Endothelial cell of umbilical vein (primary cell): ENCODE results near the gene PYGB. TPM values are rescaled to one million over a fixed set of nuclear protein-coding genes. Genes with fewer than 3 reads are reported as not detected.

ENCODE experiments used
- BruUV-seq: library from RNA; stranded (reverse); fragments of 400-500 nt; replicated peaks from 2 replicates; lab custom pipeline; 2021; lab: Mats Ljungman, UMichigan
- CTCF ChIA-PET: fragments of 300-600, 350-600 bp; sonication (Branson Sonifier 250); formaldehyde crosslinking; loops from one replicate; lab custom pipeline; 2021; ENCODE audit warnings: antibody characterized with exemption, inconsistent platforms; lab: Charles Lee
- POLR2A ChIA-PET: fragments of 300-600, 350-600 bp; sonication (Branson Sonifier 250); formaldehyde crosslinking; loops from one replicate; lab custom pipeline; 2021; ENCODE audit warnings: antibody characterized with exemption, inconsistent platforms; lab: Charles Lee
- DNase-seq: peaks from one replicate; pipeline ENCODE4 v3.0.0-alpha.2; 2011; ENCODE audit warnings: low read depth, low spot score
- FAIRE-seq: peaks from 2 replicates; lab custom pipeline; 2011; peaks lifted over from hg19 to GRCh38; lab: Jason Lieb, UNC
- H2AFZ ChIP-seq: 2 replicates; pipeline ENCODE4 v1.6.0; 2012; ENCODE audit warnings: low read depth, low read length, control low read depth, inconsistent platforms
- H3K27ac ChIP-seq: 2 replicates; pipeline ENCODE4 v1.5.1; 2011; ENCODE audit warnings: low read depth, mild to moderate bottlenecking, control low read depth, low read length, moderate library complexity; ENCODE audit not compliant: insufficient read depth
- H3K27me3 ChIP-seq, 2 experiments: 2 replicates each; pipeline versions ENCODE4 v1.6.0 to v1.6.1; 2011; ENCODE audit warnings: low read length in 2 of 2, mixed read lengths in 1 of 2; ENCODE audit not compliant: control insufficient read depth in 2 of 2, insufficient read depth in 2 of 2
- H3K36me3 ChIP-seq, 2 experiments: 2 replicates in 1 of 2; 3 replicates in 1 of 2; pipeline ENCODE4 v1.5.1; 2011; ENCODE audit warnings: low read length in 2 of 2, mild to moderate bottlenecking in 1 of 2, moderate library complexity in 1 of 2; ENCODE audit not compliant: control insufficient read depth in 2 of 2, insufficient read depth in 2 of 2; ENCODE audit errors: extremely low read depth in 1 of 2
- H3K4me1 ChIP-seq: 3 replicates; pipeline ENCODE4 v1.5.1; 2011; ENCODE audit warnings: mild to moderate bottlenecking, low read length; ENCODE audit not compliant: control insufficient read depth, insufficient read depth; ENCODE audit errors: extremely low read depth
- H3K4me2 ChIP-seq: 2 replicates; pipeline ENCODE4 v1.6.1; 2011; ENCODE audit warnings: low read length, control low read depth, mixed read lengths; ENCODE audit not compliant: insufficient read depth
- H3K4me3 ChIP-seq, 3 experiments: fragments of 200-600 bp in 1 of 3; sonication (generic), shearing (Covaris generic) in 1 of 3; replicated peaks in 1 of 3; 2 replicates each; pipeline ENCODE4 v1.5.1; 2011 to 2016; ENCODE audit warnings: control low read depth in 3 of 3, low read length in 3 of 3, mild to moderate bottlenecking in 2 of 3, inconsistent platforms in 1 of 3, low read depth in 1 of 3, moderate library complexity in 1 of 3; ENCODE audit not compliant: insufficient read depth in 1 of 3
- H3K79me2 ChIP-seq: 2 replicates; pipeline ENCODE4 v1.6.0; 2012; ENCODE audit warnings: low read length, inconsistent platforms; ENCODE audit not compliant: control insufficient read depth, insufficient read depth
- H3K9ac ChIP-seq: replicated peaks from 2 replicates; pipeline ENCODE3; 2011; ENCODE audit warnings: low read length, control low read depth; ENCODE audit not compliant: insufficient read depth; ENCODE audit errors: extremely low read depth
- H3K9me1 ChIP-seq: replicated peaks from 3 replicates; pipeline ENCODE4 v1.6.0; 2011; ENCODE audit warnings: mild to moderate bottlenecking, low read length; ENCODE audit not compliant: control insufficient read depth, insufficient read depth; ENCODE audit errors: extremely low read depth
- H3K9me3 ChIP-seq: replicated peaks from 2 replicates; pipeline ENCODE4 v1.5.1; 2012; ENCODE audit warnings: low read length, inconsistent platforms; ENCODE audit not compliant: control insufficient read depth, insufficient read depth
- H4K20me1 ChIP-seq: replicated peaks from 2 replicates; pipeline ENCODE3; 2011; ENCODE audit warnings: mild to moderate bottlenecking, low read length; ENCODE audit not compliant: control insufficient read depth, insufficient read depth; ENCODE audit errors: extremely low read depth
- CTCF ChIP-seq, 2 donors: IDR thresholded peaks; 1 replicate in 1 of 2; 2 replicates in 1 of 2; pipeline ENCODE4 v1.5.1; 2011; ENCODE audit warnings: low read length in 2 of 2, mild to moderate bottlenecking in 2 of 2, moderate library complexity in 2 of 2, control low read depth in 1 of 2, inconsistent platforms in 1 of 2, low read depth in 1 of 2; ENCODE audit not compliant: insufficient read depth in 1 of 2; ENCODE audit errors: extremely low read depth in 1 of 2
- EZH2 ChIP-seq: IDR thresholded peaks from 2 replicates; pipeline ENCODE4 v1.6.1; 2012; ENCODE audit warnings: borderline replicate concordance, low read depth, mild to moderate bottlenecking, moderate library complexity, low read length, inconsistent platforms; ENCODE audit not compliant: severe bottlenecking
- GATA2 ChIP-seq: IDR thresholded peaks from 2 replicates; pipeline ENCODE4 v1.7.0; 2011; ENCODE audit warnings: low read depth, mild to moderate bottlenecking, moderate library complexity, mixed read lengths, low read length; ENCODE audit not compliant: insufficient read length, insufficient read depth
- JUN ChIP-seq: IDR thresholded peaks from 2 replicates; pipeline ENCODE4 v1.6.1; 2011; ENCODE audit warnings: borderline replicate concordance, low read depth; ENCODE audit not compliant: insufficient read length, insufficient read depth
- MAX ChIP-seq: IDR thresholded peaks from 2 replicates; pipeline ENCODE4 v1.6.1; 2011; ENCODE audit not compliant: insufficient read depth, insufficient read length
- MYC ChIP-seq: IDR thresholded peaks from one replicate; pipeline ENCODE4 v1.6.1; 2011; ENCODE audit warnings: mild to moderate bottlenecking, low read depth, low read length
- POLR2A ChIP-seq: IDR thresholded peaks from 2 replicates; pipeline ENCODE4 v1.6.1; 2012; ENCODE audit warnings: low read depth, mild to moderate bottlenecking, control low read depth, low read length
- POLR2AphosphoS5 ChIP-seq: IDR thresholded peaks from 2 replicates; pipeline ENCODE4 v1.6.1; 2012; ENCODE audit warnings: low read depth, mild to moderate bottlenecking, control low read depth, low read length, moderate library complexity; ENCODE audit not compliant: insufficient read depth
- dilution Hi-C: fragments of 300-500 bp; cut with MboI; formaldehyde crosslinking; loops from one replicate; pipeline ENCODE4 v1.15.0; 2019; ENCODE audit warnings: low sequenced_read_pairs; ENCODE audit not compliant: extremely low pct_ligation_motif_present
- intact Hi-C: fragments of 100-400 bp; cut with micrococcal nuclease; formaldehyde crosslinking; loops from one replicate; pipeline ENCODE4 v1.10.0; 2022
- polyA plus RNA-seq, 4 experiments: library from polyadenylated mRNA; depleted of rRNA in 3 of 4; stranded (reverse) in 3 of 4; unstranded in 1 of 4; fragments of >200 nt; gene quantifications; 2 replicates each; pipeline versions ENCODE4 v1.2.1 to v1.2.3, GENCODE V29; 2011 to 2012; ENCODE audit warnings: missing spikeins in 1 of 4
- total RNA-seq: library from RNA; stranded (reverse); gene quantifications from 2 replicates; pipeline ENCODE4 v1.2.3, GENCODE V29; 2021

The PYGB gene
- total and polyA plus RNA-seq, 2 donors (not counting 3 experiments of a cell fraction or from before 2014, with no cell fraction given), result 36.1 to 60.2 TPM

GRCh38 chr20:25338112-25339023 is 90.5 kb downstream of the PYGB start:
- Histone ChIP-seq H4K20me1 (no peaks in the 10 kb centered on the region), H3K4me2 (no peak overlapping the region), H3K36me3 (no peaks in the 10 kb centered on the region), H2AFZ (no peak overlapping the region), H3K9ac (no peak overlapping the region), H3K9me3 (no peaks in the 10 kb centered on the region), H3K27ac (no peak overlapping the region), H3K4me3 (no peak overlapping the region), H3K4me1 (no peaks in the 10 kb centered on the region), H3K79me2 (peaks cover 15% of the 10 kb centered on the region), H3K27me3 (no peaks in the 10 kb centered on the region), H3K9me1 (no peaks in the 10 kb centered on the region)
- intact Hi-C loops (no loop called here), dilution Hi-C loops (no loop called here)
- BruUV-seq, result no TSS peak
- TF ChIP-seq MAX (no peak), MYC (no peak), POLR2A (no peak), GATA2 (no peak), JUN (no peak), CTCF (IDR thresholded peaks at IDR 0.05; ENCODE audit: extremely low read depth in 1 of 2, insufficient read depth in 1 of 2, low read depth in 1 of 2, low read length in 2 of 2) (no peak), POLR2AphosphoS5 (no peak), EZH2 (no peak)
- DNase-seq (no peak), FAIRE-seq (no peak)
- ChIA-PET CTCF (interaction anchor here (1.3 to 6.4 kb wide), 2 partner anchors 11 to 59 kb away, joined by 3 to 65 read pairs; no protein-coding TSS in a partner anchor), POLR2A (no interaction called here)
